Vagina (tissue), 2 donors: ENCODE results near the gene IRAG1.

Experiments
- POLR2AphosphoS5 ChIP-seq, 2 donors: sonication (generic); formaldehyde crosslinking; IDR thresholded peaks; one replicate each; pipeline ENCODE4 v1.9.0; 2017; ENCODE audit warnings: antibody characterized with exemption in 2 of 2, mild to moderate bottlenecking in 2 of 2, low read depth in 1 of 2; ENCODE audit not compliant: insufficient read depth in 1 of 2
- TF ChIP-seq, protein P1 (sequence below), 3 experiments: fragments of 450-650 bp in 2 of 3; fragments of 200-600 bp in 1 of 3; sonication (generic) in 1 of 3; IDR thresholded peaks; one replicate each; pipeline ENCODE4 v1.5.1; 2017 to 2019; ENCODE audit warnings: antibody characterized with exemption in 3 of 3, mild to moderate bottlenecking in 2 of 3, moderate library complexity in 2 of 3

GRCh38 chr11:10657308-10658271 lies 36.0 kb downstream of the IRAG1 start:
- TF ChIP-seq, protein P1, sequence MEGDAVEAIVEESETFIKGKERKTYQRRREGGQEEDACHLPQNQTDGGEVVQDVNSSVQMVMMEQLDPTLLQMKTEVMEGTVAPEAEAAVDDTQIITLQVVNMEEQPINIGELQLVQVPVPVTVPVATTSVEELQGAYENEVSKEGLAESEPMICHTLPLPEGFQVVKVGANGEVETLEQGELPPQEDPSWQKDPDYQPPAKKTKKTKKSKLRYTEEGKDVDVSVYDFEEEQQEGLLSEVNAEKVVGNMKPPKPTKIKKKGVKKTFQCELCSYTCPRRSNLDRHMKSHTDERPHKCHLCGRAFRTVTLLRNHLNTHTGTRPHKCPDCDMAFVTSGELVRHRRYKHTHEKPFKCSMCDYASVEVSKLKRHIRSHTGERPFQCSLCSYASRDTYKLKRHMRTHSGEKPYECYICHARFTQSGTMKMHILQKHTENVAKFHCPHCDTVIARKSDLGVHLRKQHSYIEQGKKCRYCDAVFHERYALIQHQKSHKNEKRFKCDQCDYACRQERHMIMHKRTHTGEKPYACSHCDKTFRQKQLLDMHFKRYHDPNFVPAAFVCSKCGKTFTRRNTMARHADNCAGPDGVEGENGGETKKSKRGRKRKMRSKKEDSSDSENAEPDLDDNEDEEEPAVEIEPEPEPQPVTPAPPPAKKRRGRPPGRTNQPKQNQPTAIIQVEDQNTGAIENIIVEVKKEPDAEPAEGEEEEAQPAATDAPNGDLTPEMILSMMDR (IDR thresholded peaks at IDR 0.05), result no peak
- TF ChIP-seq POLR2AphosphoS5 (IDR thresholded peaks at IDR 0.05; ENCODE audit: insufficient read depth in 1 of 2, low read depth in 1 of 2), result no peak
